Activated naive CD8-positive, alpha-beta T cell treated with anti-CD3 and anti-CD28 coated beads, Interleukin-2, amount 50 U/mL, for 24 hours (primary cell): ENCODE results near the gene CD300LD.
"Not testable (repeated sequence)": the region's sequence is repeated elsewhere in the genome, so short reads cannot be mapped to it uniquely, and the experiment has no call there.

Experiments
- ATAC-seq: fragments of 150-1000 bp; cut with Tn5 transposase; one replicate; pipeline ENCODE4 v1.10.0; 2021
- DNase-seq: peaks from one replicate; pipeline ENCODE4 v3.0.0; 2021
- H3K27ac Mint-ChIP-seq: one replicate; pipeline ENCODE4 v1.8.0; 2021; ENCODE audit warnings: mild to moderate bottlenecking, mixed read lengths
- H3K27me3 Mint-ChIP-seq: one replicate; pipeline ENCODE4 v1.8.0; 2021; ENCODE audit warnings: mixed read lengths
- H3K36me3 Mint-ChIP-seq: one replicate; pipeline ENCODE4 v1.8.0; 2021; ENCODE audit warnings: low read depth, mixed read lengths
- H3K4me1 Mint-ChIP-seq: one replicate; pipeline ENCODE4 v1.8.0; 2021; ENCODE audit warnings: mixed read lengths
- H3K4me3 Mint-ChIP-seq: one replicate; pipeline ENCODE4 v1.8.0; 2021; ENCODE audit warnings: mild to moderate bottlenecking, moderate library complexity, mixed read lengths
- H3K9me3 Mint-ChIP-seq: one replicate; pipeline ENCODE4 v1.8.0; 2021; ENCODE audit warnings: mixed read lengths

Gene CD300LD

DNA sequence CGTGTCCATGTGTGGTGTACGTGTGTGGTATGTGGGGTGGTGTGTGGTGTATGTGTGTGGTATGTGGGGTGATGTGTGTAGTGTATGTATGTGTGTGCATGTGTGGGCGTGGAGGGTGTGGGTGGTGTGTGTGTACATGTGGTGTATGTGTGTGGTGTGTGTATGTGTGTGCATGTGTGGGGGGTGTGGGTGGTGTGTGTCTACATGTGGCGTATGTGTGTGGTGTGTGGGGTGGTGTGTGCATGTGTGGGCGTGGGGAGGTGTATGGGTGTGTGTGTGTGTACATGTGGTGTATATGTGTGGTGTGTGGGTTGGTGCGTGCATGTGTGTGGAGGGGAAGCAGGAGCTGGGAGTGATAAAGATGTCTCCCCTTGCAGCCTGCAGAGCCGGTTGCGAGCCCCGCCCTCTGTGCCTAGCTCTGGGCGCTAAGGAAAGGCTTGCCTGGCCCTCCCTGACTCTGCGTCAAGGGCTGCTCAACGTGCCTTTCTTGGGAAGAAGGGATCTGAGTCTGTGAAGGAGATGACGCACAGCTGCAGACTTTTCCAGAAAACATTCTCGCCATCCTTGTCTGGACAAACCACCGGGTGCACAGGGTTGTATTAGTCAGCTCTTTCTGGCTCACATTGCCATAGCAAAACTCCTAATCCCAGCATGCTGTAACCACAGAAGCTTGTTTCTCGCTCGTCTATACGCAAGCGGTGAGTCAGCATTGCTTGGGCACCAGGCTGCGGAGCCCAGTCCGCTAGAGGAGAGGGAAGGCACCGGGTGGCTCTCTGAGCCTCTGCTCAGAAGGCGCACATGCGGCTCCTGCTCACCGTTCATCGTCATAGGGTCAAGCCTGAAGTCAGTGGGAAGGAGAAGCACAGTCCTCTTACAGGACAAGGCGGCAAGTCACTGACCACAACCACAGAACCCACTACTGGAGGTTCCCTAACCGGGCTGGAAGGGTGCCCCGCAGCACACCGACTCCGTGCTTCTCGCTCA, 22.8 kb downstream of the CD300LD start:
- H3K27ac Mint-ChIP-seq = no peak overlapping the region
- H3K4me3 Mint-ChIP-seq = no peak overlapping the region
- H3K4me1 Mint-ChIP-seq = peaks cover 21% of the 10 kb centered on the region
- DNase-seq (peak; percentile 40), ATAC-seq (peak; percentile 82)
- H3K9me3 Mint-ChIP-seq = peaks cover 4% of the 10 kb centered on the region
- H3K27me3 Mint-ChIP-seq = peaks cover 33% of the 10 kb centered on the region
- no peaks in the 10 kb centered on the region for H3K36me3 Mint-ChIP-seq

DNA sequence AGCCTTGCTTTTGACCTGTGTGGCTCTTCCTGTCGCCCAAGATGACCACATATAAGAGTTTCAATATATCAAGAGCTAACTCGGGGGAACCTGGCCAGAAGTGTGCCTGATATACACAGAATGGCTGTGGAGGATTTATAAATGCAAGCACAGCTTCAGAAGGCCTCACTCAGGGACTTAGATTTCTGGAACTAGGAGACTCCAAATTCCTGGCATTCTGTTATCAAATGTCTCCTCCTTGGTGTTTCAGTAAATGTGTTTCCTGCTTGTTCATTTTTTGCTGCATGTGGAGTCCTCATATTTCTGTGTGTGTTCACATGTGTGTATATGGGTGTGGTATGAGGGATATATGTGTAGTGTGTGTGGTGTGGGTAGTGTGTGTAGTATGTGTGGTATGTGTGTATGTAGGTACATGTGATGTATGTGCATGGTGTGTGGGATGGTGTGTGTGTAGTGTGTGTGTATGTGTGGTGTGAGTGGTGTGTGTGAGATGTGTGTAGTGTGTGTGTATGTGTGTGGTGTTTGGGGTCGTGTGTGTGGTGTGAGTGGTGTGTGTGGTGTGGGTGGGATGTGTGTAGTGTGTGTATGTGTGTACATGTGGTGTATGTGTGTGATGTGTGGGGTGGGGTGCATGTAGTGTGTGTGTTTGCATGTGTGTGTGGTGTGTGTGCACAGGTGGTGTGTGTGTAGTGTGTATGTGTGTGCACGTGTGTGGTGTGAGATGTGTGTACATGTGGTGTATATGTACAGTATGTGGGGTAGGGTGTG, 23.8 kb downstream of the CD300LD start:
- peaks cover 22% of the 10 kb centered on the region for H3K4me1 Mint-ChIP-seq
- H3K27me3 Mint-ChIP-seq = peaks cover 35% of the 10 kb centered on the region
- H3K4me3 Mint-ChIP-seq = no peak overlapping the region
- H3K27ac Mint-ChIP-seq = no peak overlapping the region
- peaks cover 4% of the 10 kb centered on the region for H3K9me3 Mint-ChIP-seq
- no peak for DNase-seq
- H3K36me3 Mint-ChIP-seq = no peaks in the 10 kb centered on the region
- no peak for ATAC-seq

DNA sequence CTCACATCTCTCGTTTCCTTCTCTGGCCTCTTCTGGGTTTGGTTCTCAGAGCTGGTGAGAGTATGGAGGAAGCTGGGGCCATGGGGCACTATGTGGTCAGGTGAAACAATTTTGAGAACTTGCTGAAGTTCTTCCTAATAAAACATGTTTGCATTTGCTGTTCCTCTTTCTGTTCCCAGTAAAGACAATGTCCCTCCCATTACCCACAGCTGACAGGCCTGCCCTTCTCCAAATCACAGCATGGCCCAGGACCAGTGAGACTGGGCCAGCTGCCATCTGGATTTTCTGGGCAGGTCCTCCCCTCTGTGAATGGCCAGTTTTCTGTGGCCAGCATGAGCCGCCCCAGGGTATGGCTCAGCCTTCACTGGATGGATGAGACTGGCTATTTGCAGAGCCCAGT, 24.7 kb downstream of the CD300LD start, which contains the start of gene CD300H:
CD300H (minus strand) TSS at position 113 of the 400 bp plus-strand sequence.
- DNase-seq (no peak), ATAC-seq (no peak)
- Mint-ChIP-seq H3K27ac (no peak within 1 kb of the TSS), H3K4me3 (no peak within 1 kb of the TSS), H3K4me1 (peaks cover 22% of the 10 kb centered on the region), H3K9me3 (peaks cover 4% of the 10 kb centered on the region), H3K36me3 (no peaks in the 10 kb centered on the region), H3K27me3 (peaks cover 35% of the 10 kb centered on the region)

DNA sequence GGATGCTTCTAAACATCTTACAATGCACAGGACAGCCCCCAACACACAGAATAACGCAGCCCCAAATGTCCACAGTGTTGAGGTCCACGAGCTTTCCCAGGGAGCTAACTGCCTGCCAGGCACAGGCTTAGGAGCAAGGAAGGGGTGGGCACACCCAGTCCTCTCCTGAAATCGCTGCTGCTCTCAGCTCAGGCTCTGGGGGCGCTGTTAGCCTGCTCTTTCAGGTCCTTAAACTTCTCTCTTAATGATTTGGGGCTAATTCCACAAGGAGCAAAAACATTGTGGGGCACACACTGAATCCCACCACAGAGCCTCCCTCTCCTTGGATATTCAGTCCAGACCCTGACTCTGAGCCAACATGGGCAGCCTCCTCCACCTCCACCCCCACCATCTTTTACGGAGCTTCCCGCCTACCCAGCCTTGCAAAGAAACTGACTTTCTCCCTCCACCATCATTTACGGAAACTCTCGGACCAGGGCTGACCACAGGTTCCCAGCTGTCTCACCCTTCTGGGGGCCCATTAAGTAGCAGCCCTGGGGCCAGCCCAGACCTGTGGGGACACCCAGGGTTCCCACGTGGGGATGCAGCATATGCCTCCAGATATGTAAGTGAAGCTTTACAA, 25.8 kb downstream of the CD300LD start:
- Mint-ChIP-seq H3K9me3 (peaks cover 4% of the 10 kb centered on the region), H3K36me3 (no peaks in the 10 kb centered on the region), H3K4me1 (peaks cover 19% of the 10 kb centered on the region), H3K27ac (no peak overlapping the region), H3K27me3 (peaks cover 35% of the 10 kb centered on the region), H3K4me3 (no peak overlapping the region)
- DNase-seq = peak; percentile 51
- no peak for ATAC-seq

DNA sequence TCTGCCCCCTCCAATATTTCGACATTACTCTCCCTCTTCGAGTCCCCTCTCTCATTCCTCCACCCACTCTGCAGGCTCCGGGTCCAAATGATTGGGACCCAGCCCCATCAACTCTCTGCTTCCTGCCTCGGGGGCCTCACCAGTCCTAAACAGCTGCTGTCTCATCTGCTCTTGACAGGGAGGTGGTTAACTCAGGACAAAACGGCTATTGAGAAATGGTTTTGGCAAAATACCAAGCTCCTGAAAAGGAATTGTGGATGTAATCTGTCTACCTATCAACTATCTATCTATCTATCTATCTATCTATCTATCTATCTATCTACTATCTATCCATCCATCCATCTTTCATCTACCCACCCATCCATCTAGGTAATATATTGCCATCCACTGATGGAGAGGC, 27.0 kb downstream of the CD300LD start:
- DNase-seq (no peak), ATAC-seq (no peak)
- peaks cover 33% of the 10 kb centered on the region for H3K27me3 Mint-ChIP-seq
- H3K36me3 Mint-ChIP-seq = no peaks in the 10 kb centered on the region
- peaks cover 4% of the 10 kb centered on the region for H3K9me3 Mint-ChIP-seq
- H3K27ac Mint-ChIP-seq = no peak overlapping the region
- peaks cover 19% of the 10 kb centered on the region for H3K4me1 Mint-ChIP-seq
- no peak overlapping the region for H3K4me3 Mint-ChIP-seq

DNA sequence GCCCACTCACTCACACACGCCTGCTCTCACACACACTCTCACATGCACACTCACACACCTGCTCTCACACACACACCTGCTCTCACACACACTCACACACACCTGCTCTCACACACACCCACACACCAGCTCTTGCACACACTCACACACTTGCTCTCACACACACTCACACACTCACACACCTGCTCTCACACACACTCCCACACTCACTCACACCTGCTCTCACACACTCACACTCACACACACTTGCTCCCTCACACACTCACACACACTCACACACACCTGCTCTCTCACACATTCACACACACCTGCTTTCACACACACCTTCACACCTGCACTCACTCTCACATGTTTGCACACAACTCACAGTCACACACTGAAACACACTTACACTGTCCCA, 28.7 kb downstream of the CD300LD start:
- no peak overlapping the region for H3K27ac Mint-ChIP-seq
- no peak overlapping the region for H3K4me3 Mint-ChIP-seq
- DNase-seq (no peak), ATAC-seq (no peak)
- H3K27me3 Mint-ChIP-seq = peaks cover 20% of the 10 kb centered on the region
- H3K9me3 Mint-ChIP-seq = peaks cover 2% of the 10 kb centered on the region
- no peaks in the 10 kb centered on the region for H3K36me3 Mint-ChIP-seq
- H3K4me1 Mint-ChIP-seq = peaks cover 15% of the 10 kb centered on the region

DNA sequence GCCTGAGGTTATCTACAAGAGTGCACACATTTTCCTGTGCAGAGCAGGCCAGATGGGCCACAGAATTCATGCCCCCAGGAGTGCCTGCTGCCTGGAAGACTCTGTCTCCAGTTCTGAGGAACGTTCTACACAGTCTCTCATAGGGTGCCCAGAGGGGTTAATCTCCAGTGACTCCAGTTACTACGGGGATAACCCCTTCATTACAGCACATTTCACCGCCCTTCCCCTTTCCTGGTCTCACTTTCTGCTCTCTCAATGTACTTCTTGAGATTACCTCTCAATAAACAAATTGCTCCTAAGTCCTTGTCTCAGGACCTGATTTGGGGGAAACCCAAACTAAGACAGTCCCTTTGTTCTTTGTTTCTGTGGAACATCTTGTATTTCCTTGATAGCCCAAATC, 30.5 kb downstream of the CD300LD start:
- Mint-ChIP-seq H3K9me3 (no peaks in the 10 kb centered on the region), H3K4me3 (no peak overlapping the region), H3K36me3 (no peaks in the 10 kb centered on the region), H3K27me3 (peaks cover 14% of the 10 kb centered on the region), H3K4me1 (peaks cover 13% of the 10 kb centered on the region), H3K27ac (no peak overlapping the region)
- ATAC-seq = no peak
- no peak for DNase-seq

DNA sequence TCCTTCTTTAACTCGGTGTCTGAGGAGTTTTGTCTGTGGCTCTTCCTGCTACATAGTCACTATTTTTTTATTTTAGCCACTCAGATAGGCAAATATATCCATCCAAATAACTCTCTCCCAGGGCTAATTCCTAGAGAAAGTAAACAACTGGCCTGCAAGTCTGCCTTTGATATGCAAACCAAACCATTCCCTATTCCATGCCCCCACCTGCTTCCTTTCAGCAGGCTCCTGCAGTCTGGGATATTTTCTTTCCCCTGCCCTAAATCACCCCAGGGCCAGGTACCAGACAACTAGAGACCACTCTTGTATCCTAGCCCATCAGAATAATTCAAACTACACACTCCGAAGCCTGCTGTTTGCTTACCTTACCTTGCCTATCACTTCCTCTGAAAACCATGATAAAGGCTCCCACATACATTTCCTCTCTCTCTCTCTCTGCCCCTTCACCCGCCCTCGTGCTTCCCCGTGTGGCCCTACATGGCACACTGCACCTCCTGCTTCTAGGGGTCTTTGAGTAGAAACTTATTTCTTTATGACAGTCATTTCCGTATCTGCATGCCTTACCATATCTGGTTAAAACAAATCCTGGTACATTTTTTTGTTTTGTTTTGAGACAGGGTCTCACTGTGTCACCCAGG, 33.1 kb downstream of the CD300LD start:
- H3K27ac Mint-ChIP-seq = peak overlapping the region; percentile 31
- H3K36me3 Mint-ChIP-seq = no peaks in the 10 kb centered on the region
- H3K4me1 Mint-ChIP-seq = peaks cover 13% of the 10 kb centered on the region
- H3K4me3 Mint-ChIP-seq = no peak overlapping the region
- peaks cover 4% of the 10 kb centered on the region for H3K9me3 Mint-ChIP-seq
- peaks cover 8% of the 10 kb centered on the region for H3K27me3 Mint-ChIP-seq
- ATAC-seq = no peak
- no peak for DNase-seq

DNA sequence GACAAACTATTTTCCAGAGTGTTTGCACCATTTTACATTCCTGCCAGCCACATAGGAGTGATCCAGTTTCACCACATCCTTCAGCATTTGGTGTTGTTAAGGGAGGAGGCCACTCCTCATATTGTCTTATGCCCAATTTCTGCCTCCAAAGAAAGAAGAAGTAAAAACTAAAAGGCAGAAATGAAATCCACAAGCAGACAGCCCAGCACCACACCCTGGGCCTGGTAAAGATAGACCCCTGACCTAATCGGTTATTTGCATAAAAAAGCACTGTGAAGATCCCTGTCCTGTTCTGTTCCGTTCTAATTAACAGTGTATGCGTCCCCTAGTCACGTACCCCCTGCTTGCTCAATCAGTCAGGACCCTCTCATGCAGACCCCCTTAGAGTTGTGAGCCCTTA, 33.7 kb downstream of the CD300LD start:
- not testable (repeated sequence) for H3K36me3 Mint-ChIP-seq, H3K9me3 Mint-ChIP-seq, ATAC-seq, DNase-seq, H3K27me3 Mint-ChIP-seq, H3K4me3 Mint-ChIP-seq, H3K27ac Mint-ChIP-seq
- peaks cover 12% of the 10 kb centered on the region for H3K4me1 Mint-ChIP-seq

DNA sequence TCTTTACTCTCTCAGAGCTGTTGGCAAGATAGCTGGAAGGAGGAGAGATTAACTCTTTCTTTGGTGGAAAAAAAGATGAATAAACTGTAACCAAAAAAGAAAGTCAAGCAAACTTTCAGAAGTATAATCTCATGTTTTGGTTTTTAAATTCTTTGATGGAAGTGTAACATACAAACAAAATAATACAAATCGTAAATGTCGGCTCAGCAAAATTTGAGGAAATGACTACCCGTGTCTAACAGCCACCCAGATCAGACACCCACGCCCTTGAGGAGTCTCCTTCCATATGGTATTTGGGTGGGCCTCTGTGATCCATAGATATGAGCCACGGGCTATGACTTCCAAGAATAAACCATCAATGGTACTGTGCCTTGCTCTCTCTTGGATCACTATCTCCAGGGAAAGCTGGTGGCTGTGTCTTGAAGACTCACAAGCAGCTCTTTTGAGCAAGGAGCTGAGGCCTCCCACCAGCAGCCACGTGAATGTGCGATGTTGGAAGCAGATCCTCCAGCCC, 36.6 kb downstream of the CD300LD start:
- H3K4me1 Mint-ChIP-seq = peaks cover 8% of the 10 kb centered on the region
- H3K27me3 Mint-ChIP-seq = peaks cover 2% of the 10 kb centered on the region
- no peaks in the 10 kb centered on the region for H3K36me3 Mint-ChIP-seq
- no peak overlapping the region for H3K4me3 Mint-ChIP-seq
- no peak for ATAC-seq
- peaks cover 4% of the 10 kb centered on the region for H3K9me3 Mint-ChIP-seq
- H3K27ac Mint-ChIP-seq = no peak overlapping the region
- no peak for DNase-seq

DNA sequence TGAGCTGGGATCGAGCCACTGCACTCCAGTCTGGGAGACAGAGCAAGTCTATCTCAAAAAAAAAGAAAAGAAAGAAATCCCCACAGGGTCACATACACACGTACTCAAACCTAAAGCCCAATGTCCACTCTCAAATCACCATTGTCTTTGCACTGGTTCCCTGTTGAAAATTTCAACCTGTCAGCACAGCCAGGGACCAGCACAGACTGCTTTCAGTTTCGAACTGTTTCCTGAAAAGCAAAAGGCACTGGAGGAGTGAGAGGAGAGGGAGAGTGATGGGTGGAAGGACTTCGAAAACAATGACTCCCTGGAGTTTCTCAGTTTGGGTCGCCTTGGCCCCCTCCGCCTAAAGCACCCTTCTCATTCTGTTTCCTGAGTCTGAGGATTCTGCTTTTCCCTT, 37.2 kb downstream of the CD300LD start:
- H3K4me1 Mint-ChIP-seq = peaks cover 8% of the 10 kb centered on the region
- no peak for ATAC-seq
- no peak overlapping the region for H3K4me3 Mint-ChIP-seq
- H3K27ac Mint-ChIP-seq = no peak overlapping the region
- H3K9me3 Mint-ChIP-seq = peaks cover 4% of the 10 kb centered on the region
- peaks cover 6% of the 10 kb centered on the region for H3K27me3 Mint-ChIP-seq
- H3K36me3 Mint-ChIP-seq = no peaks in the 10 kb centered on the region
- DNase-seq = no peak

DNA sequence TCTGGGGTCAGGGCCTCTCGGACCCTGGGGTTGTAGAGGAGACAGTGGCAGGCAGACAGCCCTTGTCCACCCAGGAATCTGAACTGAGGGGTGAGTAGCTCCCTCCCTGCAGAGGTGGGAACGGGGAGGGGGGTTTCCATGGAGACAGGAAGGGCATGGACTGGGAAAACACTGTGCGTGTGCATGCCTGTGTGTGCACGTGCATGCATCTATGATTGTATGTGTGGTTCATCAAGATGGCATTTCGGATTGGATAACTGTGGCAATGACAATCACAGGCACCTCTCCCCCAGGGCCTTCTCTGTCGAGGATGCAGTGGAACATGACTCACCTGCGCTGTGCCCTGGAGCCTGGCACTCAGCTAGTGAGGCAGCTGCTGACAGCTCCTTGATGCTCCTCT, 40.0 kb downstream of the CD300LD start:
- ATAC-seq (no peak), DNase-seq (no peak)
- no peak overlapping the region for H3K27ac Mint-ChIP-seq
- H3K36me3 Mint-ChIP-seq = no peaks in the 10 kb centered on the region
- peaks cover 9% of the 10 kb centered on the region for H3K4me1 Mint-ChIP-seq
- peaks cover 6% of the 10 kb centered on the region for H3K27me3 Mint-ChIP-seq
- no peak overlapping the region for H3K4me3 Mint-ChIP-seq
- peaks cover 4% of the 10 kb centered on the region for H3K9me3 Mint-ChIP-seq

DNA sequence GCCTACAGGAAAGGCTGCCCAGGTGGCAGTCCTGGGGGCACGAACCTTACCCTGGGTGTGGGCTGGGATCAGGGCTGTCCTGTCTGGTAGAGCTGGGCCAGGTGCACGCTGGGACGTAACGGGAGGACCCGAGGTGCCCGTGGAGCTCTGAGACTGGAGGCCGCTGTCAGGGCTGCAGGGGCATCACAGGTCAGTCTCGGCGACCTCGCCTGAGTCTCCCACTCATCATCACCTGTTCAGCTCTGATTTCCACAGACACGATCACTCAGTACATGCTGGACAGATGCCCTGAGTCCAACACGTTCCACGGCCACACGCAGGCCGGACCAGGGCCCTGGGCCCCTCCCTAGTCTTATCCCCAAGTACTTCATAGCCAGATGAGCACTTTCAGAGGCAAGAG, 41.5 kb downstream of the CD300LD start:
- Mint-ChIP-seq H3K27ac (no peak overlapping the region), H3K36me3 (no peaks in the 10 kb centered on the region), H3K4me3 (no peak overlapping the region), H3K9me3 (no peaks in the 10 kb centered on the region), H3K27me3 (peaks cover 4% of the 10 kb centered on the region), H3K4me1 (peaks cover 9% of the 10 kb centered on the region)
- ATAC-seq = no peak
- DNase-seq = no peak

DNA sequence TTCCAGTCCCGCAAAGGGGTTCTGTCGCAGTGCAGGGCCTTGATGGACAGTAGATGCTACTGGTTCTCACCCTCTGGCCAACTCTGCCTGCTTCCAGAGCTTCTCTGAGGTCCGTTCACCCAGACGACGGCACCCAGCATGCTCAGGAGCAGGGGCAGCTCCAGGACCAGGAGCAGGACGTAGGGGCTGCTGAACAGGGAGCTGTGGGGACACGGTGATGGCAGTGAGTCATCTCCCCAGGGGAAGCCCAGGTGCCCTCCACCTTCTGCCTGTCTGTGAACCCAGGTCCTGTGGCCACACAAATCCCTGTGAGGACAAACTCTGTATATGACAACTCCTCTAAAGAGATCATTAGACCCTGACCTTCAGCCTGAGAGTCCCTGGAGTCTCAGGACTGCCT, 42.7 kb downstream of the CD300LD start:
- ATAC-seq (no peak), DNase-seq (no peak)
- no peak overlapping the region for H3K27ac Mint-ChIP-seq
- H3K36me3 Mint-ChIP-seq = no peaks in the 10 kb centered on the region
- peaks cover 9% of the 10 kb centered on the region for H3K4me1 Mint-ChIP-seq
- peaks cover 4% of the 10 kb centered on the region for H3K27me3 Mint-ChIP-seq
- H3K9me3 Mint-ChIP-seq = no peaks in the 10 kb centered on the region
- no peak overlapping the region for H3K4me3 Mint-ChIP-seq
